Endothelial cell of umbilical vein (primary cell): Measurements from ENCODE around the gene USP47. TPM values are rescaled to one million over a fixed set of nuclear protein-coding genes. Genes with fewer than 3 reads are reported as not detected.

Experiments used
- BruUV-seq: library from RNA; stranded (reverse); fragments of 400-500 nt; replicated peaks from 2 replicates; lab custom pipeline; 2021; lab: Mats Ljungman, UMichigan
- CTCF ChIA-PET: fragments of 300-600, 350-600 bp; sonication (Branson Sonifier 250); formaldehyde crosslinking; loops from one replicate; lab custom pipeline; 2021; ENCODE audit warnings: antibody characterized with exemption, inconsistent platforms; lab: Charles Lee
- POLR2A ChIA-PET: fragments of 300-600, 350-600 bp; sonication (Branson Sonifier 250); formaldehyde crosslinking; loops from one replicate; lab custom pipeline; 2021; ENCODE audit warnings: antibody characterized with exemption, inconsistent platforms; lab: Charles Lee
- DNase-seq: peaks from one replicate; pipeline ENCODE4 v3.0.0-alpha.2; 2011; ENCODE audit warnings: low read depth, low spot score
- FAIRE-seq: peaks from 2 replicates; lab custom pipeline; 2011; peaks lifted over from hg19 to GRCh38; lab: Jason Lieb, UNC
- H2AFZ ChIP-seq: 2 replicates; pipeline ENCODE4 v1.6.0; 2012; ENCODE audit warnings: low read depth, low read length, control low read depth, inconsistent platforms
- H3K27ac ChIP-seq: 2 replicates; pipeline ENCODE4 v1.5.1; 2011; ENCODE audit warnings: low read depth, mild to moderate bottlenecking, control low read depth, low read length, moderate library complexity; ENCODE audit not compliant: insufficient read depth
- H3K27me3 ChIP-seq, 2 experiments: 2 replicates each; pipeline versions ENCODE4 v1.6.0 to v1.6.1; 2011; ENCODE audit warnings: low read length in 2 of 2, mixed read lengths in 1 of 2; ENCODE audit not compliant: control insufficient read depth in 2 of 2, insufficient read depth in 2 of 2
- H3K36me3 ChIP-seq, 2 experiments: 2 replicates in 1 of 2; 3 replicates in 1 of 2; pipeline ENCODE4 v1.5.1; 2011; ENCODE audit warnings: low read length in 2 of 2, mild to moderate bottlenecking in 1 of 2, moderate library complexity in 1 of 2; ENCODE audit not compliant: control insufficient read depth in 2 of 2, insufficient read depth in 2 of 2; ENCODE audit errors: extremely low read depth in 1 of 2
- H3K4me1 ChIP-seq: 3 replicates; pipeline ENCODE4 v1.5.1; 2011; ENCODE audit warnings: mild to moderate bottlenecking, low read length; ENCODE audit not compliant: control insufficient read depth, insufficient read depth; ENCODE audit errors: extremely low read depth
- H3K4me2 ChIP-seq: 2 replicates; pipeline ENCODE4 v1.6.1; 2011; ENCODE audit warnings: low read length, control low read depth, mixed read lengths; ENCODE audit not compliant: insufficient read depth
- H3K4me3 ChIP-seq, 3 experiments: fragments of 200-600 bp in 1 of 3; sonication (generic), shearing (Covaris generic) in 1 of 3; replicated peaks in 1 of 3; 2 replicates each; pipeline ENCODE4 v1.5.1; 2011 to 2016; ENCODE audit warnings: control low read depth in 3 of 3, low read length in 3 of 3, mild to moderate bottlenecking in 2 of 3, inconsistent platforms in 1 of 3, low read depth in 1 of 3, moderate library complexity in 1 of 3; ENCODE audit not compliant: insufficient read depth in 1 of 3
- H3K79me2 ChIP-seq: 2 replicates; pipeline ENCODE4 v1.6.0; 2012; ENCODE audit warnings: low read length, inconsistent platforms; ENCODE audit not compliant: control insufficient read depth, insufficient read depth
- H3K9ac ChIP-seq: replicated peaks from 2 replicates; pipeline ENCODE3; 2011; ENCODE audit warnings: low read length, control low read depth; ENCODE audit not compliant: insufficient read depth; ENCODE audit errors: extremely low read depth
- H3K9me1 ChIP-seq: replicated peaks from 3 replicates; pipeline ENCODE4 v1.6.0; 2011; ENCODE audit warnings: mild to moderate bottlenecking, low read length; ENCODE audit not compliant: control insufficient read depth, insufficient read depth; ENCODE audit errors: extremely low read depth
- H3K9me3 ChIP-seq: replicated peaks from 2 replicates; pipeline ENCODE4 v1.5.1; 2012; ENCODE audit warnings: low read length, inconsistent platforms; ENCODE audit not compliant: control insufficient read depth, insufficient read depth
- H4K20me1 ChIP-seq: replicated peaks from 2 replicates; pipeline ENCODE3; 2011; ENCODE audit warnings: mild to moderate bottlenecking, low read length; ENCODE audit not compliant: control insufficient read depth, insufficient read depth; ENCODE audit errors: extremely low read depth
- EZH2 ChIP-seq: IDR thresholded peaks from 2 replicates; pipeline ENCODE4 v1.6.1; 2012; ENCODE audit warnings: borderline replicate concordance, low read depth, mild to moderate bottlenecking, moderate library complexity, low read length, inconsistent platforms; ENCODE audit not compliant: severe bottlenecking
- FOS ChIP-seq: IDR thresholded peaks from 2 replicates; pipeline ENCODE4 v1.6.1; 2011; ENCODE audit warnings: mild to moderate bottlenecking, low read length, moderate library complexity, borderline replicate concordance; ENCODE audit not compliant: insufficient read depth
- GATA2 ChIP-seq: IDR thresholded peaks from 2 replicates; pipeline ENCODE4 v1.7.0; 2011; ENCODE audit warnings: low read depth, mild to moderate bottlenecking, moderate library complexity, mixed read lengths, low read length; ENCODE audit not compliant: insufficient read length, insufficient read depth
- JUN ChIP-seq: IDR thresholded peaks from 2 replicates; pipeline ENCODE4 v1.6.1; 2011; ENCODE audit warnings: borderline replicate concordance, low read depth; ENCODE audit not compliant: insufficient read length, insufficient read depth
- MYC ChIP-seq: IDR thresholded peaks from one replicate; pipeline ENCODE4 v1.6.1; 2011; ENCODE audit warnings: mild to moderate bottlenecking, low read depth, low read length
- POLR2A ChIP-seq: IDR thresholded peaks from 2 replicates; pipeline ENCODE4 v1.6.1; 2012; ENCODE audit warnings: low read depth, mild to moderate bottlenecking, control low read depth, low read length
- POLR2AphosphoS5 ChIP-seq: IDR thresholded peaks from 2 replicates; pipeline ENCODE4 v1.6.1; 2012; ENCODE audit warnings: low read depth, mild to moderate bottlenecking, control low read depth, low read length, moderate library complexity; ENCODE audit not compliant: insufficient read depth
- dilution Hi-C: fragments of 300-500 bp; cut with MboI; formaldehyde crosslinking; loops from one replicate; pipeline ENCODE4 v1.15.0; 2019; ENCODE audit warnings: low sequenced_read_pairs; ENCODE audit not compliant: extremely low pct_ligation_motif_present
- intact Hi-C: fragments of 100-400 bp; cut with micrococcal nuclease; formaldehyde crosslinking; loops from one replicate; pipeline ENCODE4 v1.10.0; 2022
- polyA plus RNA-seq, 4 experiments: library from polyadenylated mRNA; depleted of rRNA in 3 of 4; stranded (reverse) in 3 of 4; unstranded in 1 of 4; fragments of >200 nt; gene quantifications; 2 replicates each; pipeline versions ENCODE4 v1.2.1 to v1.2.3, GENCODE V29; 2011 to 2012; ENCODE audit warnings: missing spikeins in 1 of 4
- total RNA-seq: library from RNA; stranded (reverse); gene quantifications from 2 replicates; pipeline ENCODE4 v1.2.3, GENCODE V29; 2021
- TF ChIP-seq, protein P1 (sequence below): IDR thresholded peaks from 2 replicates; pipeline ENCODE4 v1.6.1; 2011; ENCODE audit not compliant: insufficient read depth, insufficient read length
- TF ChIP-seq, protein P2 (sequence below), 2 donors: IDR thresholded peaks; 1 replicate in 1 of 2; 2 replicates in 1 of 2; pipeline ENCODE4 v1.5.1; 2011; ENCODE audit warnings: low read length in 2 of 2, mild to moderate bottlenecking in 2 of 2, moderate library complexity in 2 of 2, control low read depth in 1 of 2, inconsistent platforms in 1 of 2, low read depth in 1 of 2; ENCODE audit not compliant: insufficient read depth in 1 of 2; ENCODE audit errors: extremely low read depth in 1 of 2

Gene USP47
- total and polyA plus RNA-seq, 2 donors (not counting 3 experiments of a cell fraction or from before 2014, with no cell fraction given): 7.8 to 38.0 TPM

DNA sequence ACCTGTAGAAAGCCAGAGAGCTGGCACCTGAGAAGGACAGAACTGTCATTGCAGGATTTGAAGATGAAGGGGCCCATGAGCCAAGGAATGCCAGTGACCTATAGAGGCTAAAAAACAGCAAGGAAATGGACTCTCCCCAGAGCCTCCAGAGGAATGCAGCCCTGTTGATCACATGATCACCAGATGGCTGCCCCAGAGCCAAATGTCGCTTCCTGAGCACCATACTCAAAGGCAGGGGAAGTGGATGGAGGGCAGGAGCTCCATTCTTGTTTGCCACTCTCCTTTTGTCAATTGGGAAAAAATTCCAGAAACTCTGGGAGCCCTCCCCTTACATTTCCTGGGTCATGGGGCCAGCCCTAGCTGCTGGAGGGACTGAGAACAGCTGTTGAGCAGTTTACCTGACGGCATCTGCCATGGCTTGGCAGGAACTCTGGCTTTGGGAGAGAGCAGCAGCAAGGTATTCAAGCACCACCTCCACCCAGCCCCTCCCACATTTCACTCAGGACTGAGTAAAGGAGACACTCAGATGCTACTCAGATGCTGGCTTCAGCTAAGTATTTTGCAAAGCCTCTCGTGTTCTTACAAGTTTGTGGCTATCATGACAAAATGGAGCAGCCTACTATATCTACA is 119.7 kb downstream of the USP47 start:
- no peak overlapping the region for H3K4me3 ChIP-seq
- TF ChIP-seq, protein P1, sequence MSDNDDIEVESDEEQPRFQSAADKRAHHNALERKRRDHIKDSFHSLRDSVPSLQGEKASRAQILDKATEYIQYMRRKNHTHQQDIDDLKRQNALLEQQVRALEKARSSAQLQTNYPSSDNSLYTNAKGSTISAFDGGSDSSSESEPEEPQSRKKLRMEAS: no peak
- TF ChIP-seq, protein P2, sequence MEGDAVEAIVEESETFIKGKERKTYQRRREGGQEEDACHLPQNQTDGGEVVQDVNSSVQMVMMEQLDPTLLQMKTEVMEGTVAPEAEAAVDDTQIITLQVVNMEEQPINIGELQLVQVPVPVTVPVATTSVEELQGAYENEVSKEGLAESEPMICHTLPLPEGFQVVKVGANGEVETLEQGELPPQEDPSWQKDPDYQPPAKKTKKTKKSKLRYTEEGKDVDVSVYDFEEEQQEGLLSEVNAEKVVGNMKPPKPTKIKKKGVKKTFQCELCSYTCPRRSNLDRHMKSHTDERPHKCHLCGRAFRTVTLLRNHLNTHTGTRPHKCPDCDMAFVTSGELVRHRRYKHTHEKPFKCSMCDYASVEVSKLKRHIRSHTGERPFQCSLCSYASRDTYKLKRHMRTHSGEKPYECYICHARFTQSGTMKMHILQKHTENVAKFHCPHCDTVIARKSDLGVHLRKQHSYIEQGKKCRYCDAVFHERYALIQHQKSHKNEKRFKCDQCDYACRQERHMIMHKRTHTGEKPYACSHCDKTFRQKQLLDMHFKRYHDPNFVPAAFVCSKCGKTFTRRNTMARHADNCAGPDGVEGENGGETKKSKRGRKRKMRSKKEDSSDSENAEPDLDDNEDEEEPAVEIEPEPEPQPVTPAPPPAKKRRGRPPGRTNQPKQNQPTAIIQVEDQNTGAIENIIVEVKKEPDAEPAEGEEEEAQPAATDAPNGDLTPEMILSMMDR (IDR thresholded peaks at IDR 0.05; ENCODE audit: extremely low read depth in 1 of 2, insufficient read depth in 1 of 2, low read depth in 1 of 2, low read length in 2 of 2): no peak
- no peak for TF ChIP-seq FOS
- no peak for TF ChIP-seq POLR2A
- no peak for TF ChIP-seq JUN
- no peak for TF ChIP-seq GATA2
- no peak for TF ChIP-seq POLR2AphosphoS5
- TF ChIP-seq MYC: no peak
- no peak for TF ChIP-seq EZH2
- ChIA-PET POLR2A (no interaction called here), CTCF (interaction anchor here (0.5 to 3.1 kb wide), 9 partner anchors 10 to 321 kb away, joined by 3 to 10 read pairs (median 5); partner anchors contain the start of gene DKK3)
- TSS peak; percentile 2 for BruUV-seq
- no peak for DNase-seq
- no peak overlapping the region for H3K4me2 ChIP-seq
- dilution Hi-C loops: no loop called here
- peaks cover 0 to 14% of the 10 kb centered on the region in 2 experiments for H3K36me3 ChIP-seq
- H3K9ac ChIP-seq: no peak overlapping the region
- intact Hi-C loops: no loop called here
- no peaks in the 10 kb centered on the region for H3K79me2 ChIP-seq
- H3K4me1 ChIP-seq: peaks cover 11% of the 10 kb centered on the region
- H4K20me1 ChIP-seq: no peaks in the 10 kb centered on the region
- H2AFZ ChIP-seq: no peak overlapping the region
- FAIRE-seq: no peak
- H3K9me1 ChIP-seq: no peaks in the 10 kb centered on the region
- no peak overlapping the region for H3K27ac ChIP-seq
- no peaks in the 10 kb centered on the region for H3K9me3 ChIP-seq
- H3K27me3 ChIP-seq: no peaks in the 10 kb centered on the region
